Fibroblast of mammary gland (primary cell): ENCODE results near the gene TMEM232.

Experiments
- DNase-seq: peaks from one replicate; pipeline ENCODE4 v3.0.0-alpha.2; 2010; ENCODE audit warnings: low read depth
- H3K4me3 ChIP-seq: 2 replicates; pipeline ENCODE4 v1.5.1; 2011; ENCODE audit warnings: low read depth, mild to moderate bottlenecking, low read length, moderate library complexity; ENCODE audit not compliant: control insufficient read depth
- TF ChIP-seq, protein P1 (sequence below): conservative IDR thresholded peaks from 2 replicates; pipeline ENCODE4 v1.5.1; 2011; ENCODE audit warnings: low read depth, low read length, inconsistent platforms; ENCODE audit not compliant: control insufficient read depth, insufficient read depth

TMEM232 gene

DNA sequence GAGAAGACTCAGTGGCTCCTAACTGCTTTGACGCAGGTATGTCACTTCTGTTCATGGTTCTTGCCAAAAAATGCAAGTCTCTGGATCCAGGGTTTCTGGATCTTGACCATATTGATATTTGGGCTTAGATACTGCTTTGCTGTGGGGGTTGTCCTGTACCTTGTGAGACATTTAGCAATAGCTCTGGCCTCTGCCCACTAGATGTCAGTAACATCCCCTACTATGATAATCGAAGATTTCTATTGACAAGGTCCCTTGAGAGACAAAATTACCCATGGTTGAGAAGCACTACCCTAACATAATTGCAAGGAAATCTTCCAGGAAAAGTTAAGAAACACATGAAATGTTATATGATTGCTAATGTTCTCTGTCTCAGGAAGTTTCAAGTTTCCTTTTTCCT lies 285.4 kb downstream of the TMEM232 start:
- H3K4me3 ChIP-seq = no peak overlapping the region
- TF ChIP-seq, protein P1, sequence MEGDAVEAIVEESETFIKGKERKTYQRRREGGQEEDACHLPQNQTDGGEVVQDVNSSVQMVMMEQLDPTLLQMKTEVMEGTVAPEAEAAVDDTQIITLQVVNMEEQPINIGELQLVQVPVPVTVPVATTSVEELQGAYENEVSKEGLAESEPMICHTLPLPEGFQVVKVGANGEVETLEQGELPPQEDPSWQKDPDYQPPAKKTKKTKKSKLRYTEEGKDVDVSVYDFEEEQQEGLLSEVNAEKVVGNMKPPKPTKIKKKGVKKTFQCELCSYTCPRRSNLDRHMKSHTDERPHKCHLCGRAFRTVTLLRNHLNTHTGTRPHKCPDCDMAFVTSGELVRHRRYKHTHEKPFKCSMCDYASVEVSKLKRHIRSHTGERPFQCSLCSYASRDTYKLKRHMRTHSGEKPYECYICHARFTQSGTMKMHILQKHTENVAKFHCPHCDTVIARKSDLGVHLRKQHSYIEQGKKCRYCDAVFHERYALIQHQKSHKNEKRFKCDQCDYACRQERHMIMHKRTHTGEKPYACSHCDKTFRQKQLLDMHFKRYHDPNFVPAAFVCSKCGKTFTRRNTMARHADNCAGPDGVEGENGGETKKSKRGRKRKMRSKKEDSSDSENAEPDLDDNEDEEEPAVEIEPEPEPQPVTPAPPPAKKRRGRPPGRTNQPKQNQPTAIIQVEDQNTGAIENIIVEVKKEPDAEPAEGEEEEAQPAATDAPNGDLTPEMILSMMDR = peak; percentile 48
- DNase-seq = peak; percentile 52

DNA sequence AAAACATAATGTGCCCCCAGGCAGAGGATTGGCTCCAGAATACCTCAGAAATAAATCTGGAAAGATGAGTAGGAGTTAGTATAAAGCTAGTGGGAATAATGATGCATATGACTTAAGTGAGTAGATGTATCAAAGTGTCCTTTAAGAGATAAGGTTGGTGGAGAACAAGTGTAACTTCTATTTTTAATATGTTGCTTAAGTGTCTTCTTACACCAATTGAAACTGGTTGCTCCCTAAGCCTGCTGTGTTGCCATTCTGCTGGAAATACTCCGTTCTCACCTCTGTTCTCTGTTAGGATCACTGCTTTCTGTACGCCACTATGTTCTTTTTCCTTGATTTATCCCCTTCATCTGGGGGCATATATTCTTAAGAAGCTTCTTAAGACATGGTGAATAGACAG lies 286.4 kb downstream of the TMEM232 start:
- DNase-seq = no peak
- TF ChIP-seq, protein P1 = no peak
- no peak overlapping the region for H3K4me3 ChIP-seq

DNA sequence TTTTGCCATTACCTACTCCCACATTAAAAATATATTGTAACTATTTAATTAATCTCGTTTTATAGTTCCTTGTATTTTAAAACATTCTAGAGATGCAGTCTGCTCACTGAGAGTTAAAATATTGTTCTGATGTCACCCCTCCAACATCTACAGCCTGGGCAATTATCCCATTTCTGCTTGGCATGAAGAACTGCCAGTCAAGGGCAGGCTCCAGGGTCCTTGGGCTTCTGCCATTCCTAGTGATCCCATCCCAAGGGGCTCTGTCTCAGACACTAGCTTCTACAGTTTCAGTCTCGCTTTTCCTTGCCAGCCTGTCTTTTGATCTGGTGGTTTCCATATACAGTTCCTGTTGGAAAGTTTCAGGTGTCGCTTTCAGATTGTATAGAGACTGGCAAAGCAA lies 287.2 kb downstream of the TMEM232 start:
- no peak overlapping the region for H3K4me3 ChIP-seq
- no peak for DNase-seq
- TF ChIP-seq, protein P1 = no peak

DNA sequence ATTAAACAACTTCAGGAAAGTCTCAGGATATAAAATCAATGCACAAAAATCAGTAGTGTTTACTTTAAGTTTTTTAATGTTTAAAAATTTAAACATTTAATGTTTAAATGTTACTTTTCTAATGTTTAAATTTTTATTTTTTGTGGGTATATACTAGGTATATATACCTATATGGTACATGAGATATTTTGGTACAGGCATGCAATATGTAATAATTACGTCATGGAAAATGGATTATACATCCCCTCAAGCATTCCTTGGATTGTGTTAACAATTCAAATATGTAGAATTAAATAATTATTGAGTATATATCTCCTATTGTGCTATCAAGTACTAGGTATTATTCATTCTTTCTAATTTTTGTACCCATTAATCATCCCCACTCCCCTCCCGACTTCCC lies 291.3 kb downstream of the TMEM232 start:
- TF ChIP-seq, protein P1 = no peak
- H3K4me3 ChIP-seq = no peak overlapping the region
- DNase-seq = no peak

DNA sequence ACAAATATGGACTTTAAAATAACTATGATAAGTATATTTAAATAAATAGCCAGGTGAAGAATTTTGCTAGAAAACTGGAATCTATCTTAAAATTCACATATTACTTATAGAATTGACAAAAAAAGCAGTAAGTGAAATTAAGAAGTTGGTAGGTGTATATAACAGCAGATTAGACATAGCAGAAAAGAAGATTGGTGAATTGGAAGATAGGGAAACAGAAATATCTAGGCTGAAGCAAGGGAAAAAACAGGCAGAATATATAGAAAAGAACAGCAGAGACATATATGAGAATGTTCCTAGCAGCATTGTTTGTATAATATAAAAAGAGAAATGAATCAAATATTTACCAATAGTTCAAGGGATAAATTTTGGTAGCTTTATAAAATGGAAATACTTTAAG lies 294.9 kb downstream of the TMEM232 start:
- TF ChIP-seq, protein P1 = no peak
- DNase-seq = no peak
- no peak overlapping the region for H3K4me3 ChIP-seq

DNA sequence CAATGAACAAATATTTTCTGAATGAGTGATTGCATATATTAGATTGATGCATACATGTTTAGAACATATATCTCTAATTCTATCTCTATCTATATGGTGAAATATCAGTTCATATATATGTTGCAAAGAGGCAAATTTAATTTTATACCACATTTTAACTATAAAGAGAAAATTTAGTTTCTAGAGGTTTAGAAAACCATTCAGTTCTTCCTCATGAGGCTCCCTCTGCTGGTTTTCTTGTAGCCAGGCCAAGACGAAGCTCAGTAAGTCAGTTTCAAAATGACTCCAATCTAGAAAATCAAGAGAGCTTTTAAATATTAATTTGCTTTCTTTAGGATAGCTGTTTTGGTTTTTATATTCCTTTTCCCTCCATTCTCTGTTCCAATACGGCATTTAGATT lies 312.1 kb downstream of the TMEM232 start:
- no peak overlapping the region for H3K4me3 ChIP-seq
- TF ChIP-seq, protein P1 = peak; percentile 47
- peak; percentile 24 for DNase-seq

DNA sequence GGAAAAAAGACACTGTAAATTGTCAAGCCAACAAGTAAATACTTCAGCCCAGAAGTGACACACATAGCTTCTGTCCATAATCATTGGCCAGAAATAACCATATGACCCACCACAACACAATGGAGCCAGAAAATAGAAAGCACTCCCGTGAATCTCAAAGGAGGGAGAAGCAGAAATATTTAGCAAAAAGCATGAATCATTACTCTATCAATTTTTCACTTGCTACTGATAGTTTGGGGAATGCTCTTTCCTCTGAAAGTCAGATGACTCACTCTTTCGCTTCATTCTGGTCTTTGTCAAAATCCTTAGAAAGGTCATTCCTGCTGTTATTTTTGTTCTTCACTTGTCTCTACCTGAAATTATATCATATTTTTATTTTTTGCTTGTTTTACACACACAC lies 312.6 kb downstream of the TMEM232 start:
- TF ChIP-seq, protein P1 = no peak
- DNase-seq = peak; percentile 58
- no peak overlapping the region for H3K4me3 ChIP-seq
